ENCODE results near the gene HYDIN. TPM values are rescaled to one million over a fixed set of nuclear protein-coding genes. Genes with fewer than 3 reads are reported as not detected.

Gene HYDIN
- total RNA-seq, 1 experiment from 2014 or later: not detected

GRCh38 chr16:71216714-71217113 lies 13.8 kb downstream of the HYDIN start:
- DNase-seq (ENCODE audit: low read depth, low spot score) (no peak), ATAC-seq (0 out of 2 replicates have a peak, but pooled peaks have one; percentile 59)
- intact Hi-C loops (cut with micrococcal nuclease): loop anchor here (5.0 kb wide), 1 partner anchor 96 kb away; no protein-coding TSS in a partner anchor

More at GRCh38 chr16:71216714-71217113, 13.8 kb downstream of the HYDIN start:
- TF ChIP-seq RAD21 (IDR thresholded peaks at IDR 0.05; ENCODE audit: low read depth) (no peak), CTCF (IDR thresholded peaks at IDR 0.05 in 2 of 3, conservative IDR thresholded peaks at IDR 0.05 in 1 of 3; ENCODE audit: borderline replicate concordance in 1 of 3, insufficient read depth in 1 of 3, low read depth in 2 of 3, low read length in 2 of 3) (peak in 2 of 3 experiments; percentile 31 to 34; a peak in 4 of 6 replicates)
- RAD21 ChIA-PET (ENCODE audit: low non-redundant PET in 1 of 2, low total read pairs in 2 of 2, uncharacterized antibody in 2 of 2, unreplicated experiment in 2 of 2): no interaction called here
- no TSS peak for BruUV-seq (replicated peaks)
- H3K4me3 ChIP-seq (replicated peaks in 1 of 2; ENCODE audit: low read depth in 1 of 2, low read length in 2 of 2): no peak overlapping the region
- H3K36me3 ChIP-seq (ENCODE audit: control insufficient read depth in 1 of 2, insufficient read depth in 2 of 2, low read length in 2 of 2): no peaks in the 10 kb centered on the region
- peaks cover 40% of the 10 kb centered on the region for H3K27me3 ChIP-seq (ENCODE audit: insufficient read depth, low read length)
- H3K9ac ChIP-seq (ENCODE audit: low read length): no peak overlapping the region
- H3K79me2 ChIP-seq (ENCODE audit: insufficient read depth, low read length): no peaks in the 10 kb centered on the region
- H3K4me1 ChIP-seq (ENCODE audit: control insufficient read depth in 1 of 2, insufficient read depth in 2 of 2, low read length in 2 of 2): no peaks in the 10 kb centered on the region
- H4K20me1 ChIP-seq (ENCODE audit: insufficient read depth): no peaks in the 10 kb centered on the region
- H3K27ac ChIP-seq (ENCODE audit: low read depth, low read length): no peak overlapping the region
- CTCF ChIA-PET: no interaction called here
- POLR2A ChIA-PET: no interaction called here
- no peak overlapping the region for H3K4me2 ChIP-seq (ENCODE audit: low read length)
- no peaks in the 10 kb centered on the region for H3K9me3 ChIP-seq (ENCODE audit: control insufficient read depth in 1 of 2, insufficient read depth in 1 of 2, low read depth in 1 of 2, low read length in 2 of 2)
- H3K9me2 ChIP-seq (ENCODE audit: insufficient read depth): no peaks in the 10 kb centered on the region
- no peak overlapping the region for H2AFZ ChIP-seq (ENCODE audit: low read depth, low read length, poor library complexity, severe bottlenecking)
